ENCODE results near the gene KCNA3. TPM values are rescaled to one million over a fixed set of nuclear protein-coding genes. Genes with fewer than 3 reads are reported as not detected.

Gene KCNA3
- total RNA-seq, 1 experiment from 2014 or later, result not detected

- no peaks in the 10 kb centered on the region for H3K9me2 ChIP-seq (replicated peaks; ENCODE audit: low read length)
- ChIA-PET CTCF (no interaction called here), POLR2A (ENCODE audit: unreplicated experiment) (no interaction called here)
- H3K4me2 ChIP-seq (ENCODE audit: low read length), result no peak overlapping the region
- H4K20me1 ChIP-seq (ENCODE audit: low read length), result no peaks in the 10 kb centered on the region
- H3K9ac ChIP-seq (ENCODE audit: low read length), result no peak overlapping the region
- no peaks in the 10 kb centered on the region for H3K79me2 ChIP-seq (ENCODE audit: low read length)
- no peaks in the 10 kb centered on the region for H3K9me3 ChIP-seq (ENCODE audit: low read length)
- H3K27me3 ChIP-seq (ENCODE audit: low read length), result peaks cover 5% of the 10 kb centered on the region; the same call in 1 of the 2 replicates
- ATAC-seq (no peak), DNase-seq (no peak)
- intact Hi-C loops (cut with micrococcal nuclease), result loop anchor here (1.0 to 5.0 kb wide), 2 partner anchors 151 to 360 kb away; no protein-coding TSS in a partner anchor
- H3K4me1 ChIP-seq (ENCODE audit: insufficient read depth, low read length), result no peaks in the 10 kb centered on the region
- H3K27ac ChIP-seq (ENCODE audit: low read length), result no peak overlapping the region
- H2AFZ ChIP-seq (ENCODE audit: low read length), result no peak overlapping the region
- H3F3A ChIP-seq (ENCODE audit: low read length, unreplicated experiment), result no peaks in the 10 kb centered on the region
- no TSS peak for BruUV-seq (replicated peaks)
- H3K36me3 ChIP-seq (ENCODE audit: low read depth, low read length), result no peaks in the 10 kb centered on the region
- no peak overlapping the region for H3K4me3 ChIP-seq (ENCODE audit: low read length)
- TF ChIP-seq CTCF (conservative IDR thresholded peaks at IDR 0.05; ENCODE audit: low read depth, low read length), result no peak
- TF ChIP-seq EZH2 (IDR thresholded peaks at IDR 0.05; ENCODE audit: low read length, unreplicated experiment), result no peak
- no peak for TF ChIP-seq EZH2phosphoT487 (IDR thresholded peaks at IDR 0.05; ENCODE audit: borderline replicate concordance, low read length)
These were observed 42.7 kb downstream of the KCNA3 start for GRCh38 chr1:110631836-110632620.

- Histone ChIP-seq H3K4me2 (ENCODE audit: low read length) (no peak overlapping the region), H4K20me1 (ENCODE audit: low read length) (no peaks in the 10 kb centered on the region), H3K36me3 (ENCODE audit: low read depth, low read length) (no peaks in the 10 kb centered on the region), H2AFZ (ENCODE audit: low read length) (no peak overlapping the region), H3F3A (ENCODE audit: low read length, unreplicated experiment) (no peaks in the 10 kb centered on the region), H3K79me2 (ENCODE audit: low read length) (no peaks in the 10 kb centered on the region), H3K4me3 (ENCODE audit: low read length) (no peak overlapping the region), H3K4me1 (ENCODE audit: insufficient read depth, low read length) (no peaks in the 10 kb centered on the region), H3K27me3 (ENCODE audit: low read length) (peaks cover 5% of the 10 kb centered on the region; the same call in 1 of the 2 replicates), H3K27ac (ENCODE audit: low read length) (no peak overlapping the region), H3K9ac (ENCODE audit: low read length) (no peak overlapping the region), H3K9me2 (replicated peaks; ENCODE audit: low read length) (no peaks in the 10 kb centered on the region), H3K9me3 (ENCODE audit: low read length) (no peaks in the 10 kb centered on the region)
- peak; percentile 80 for DNase-seq
- POLR2A ChIA-PET (ENCODE audit: unreplicated experiment), result no interaction called here
- intact Hi-C loops (cut with micrococcal nuclease), result loop anchor here (1.0 to 5.0 kb wide), 3 partner anchors 135 to 361 kb away; no protein-coding TSS in a partner anchor
- BruUV-seq (replicated peaks), result no TSS peak
- TF ChIP-seq EZH2phosphoT487 (IDR thresholded peaks at IDR 0.05; ENCODE audit: borderline replicate concordance, low read length) (no peak), CTCF (conservative IDR thresholded peaks at IDR 0.05; ENCODE audit: low read depth, low read length) (peak; percentile 85), EZH2 (IDR thresholded peaks at IDR 0.05; ENCODE audit: low read length, unreplicated experiment) (no peak)
- CTCF ChIA-PET, result no interaction called here
- peak; percentile 99 for ATAC-seq
These were observed 43.7 kb downstream of the KCNA3 start for GRCh38 chr1:110630839-110631663.

Data from PC-3 (cell line).